Activated T-cell treated with anti-CD3 and anti-CD28 coated beads, Interleukin-2, amount 50 U/mL, for 4 hours (primary cell): ENCODE results near the gene SIRPA. TPM values are rescaled to one million over a fixed set of nuclear protein-coding genes. Genes with fewer than 3 reads are reported as not detected.

ENCODE experiments used
- ATAC-seq, 2 donors: fragments of 200-7000 bp; cut with Tn5 transposase; one replicate each; pipeline ENCODE4 v1.10.0; 2021
- DNase-seq: peaks from one replicate; pipeline ENCODE4 v3.0.0-alpha.2; 2020
- H3K27me3 Mint-ChIP-seq: one replicate; pipeline ENCODE4 v1.8.0; 2021; ENCODE audit warnings: low read depth, mixed read lengths
- H3K36me3 Mint-ChIP-seq: one replicate; pipeline ENCODE4 v1.8.0; 2022; ENCODE audit warnings: mixed read lengths; ENCODE audit not compliant: insufficient read depth
- H3K4me1 Mint-ChIP-seq: one replicate; pipeline ENCODE4 v1.8.0; 2021; ENCODE audit warnings: low read depth, mixed read lengths
- H3K4me3 Mint-ChIP-seq: one replicate; pipeline ENCODE4 v1.8.0; 2021; ENCODE audit warnings: mild to moderate bottlenecking, moderate library complexity, mixed read lengths
- H3K9me3 Mint-ChIP-seq: one replicate; pipeline ENCODE4 v1.8.0; 2021; ENCODE audit warnings: mixed read lengths
- total RNA-seq, 3 donors: library from RNA; stranded (reverse); gene quantifications; one replicate each; pipeline ENCODE4 v1.2.1, GENCODE V29; 2021

The SIRPA gene
- under 1 TPM; 0.26 to 0.84 (median 0.33) TPM for total RNA-seq

DNA sequence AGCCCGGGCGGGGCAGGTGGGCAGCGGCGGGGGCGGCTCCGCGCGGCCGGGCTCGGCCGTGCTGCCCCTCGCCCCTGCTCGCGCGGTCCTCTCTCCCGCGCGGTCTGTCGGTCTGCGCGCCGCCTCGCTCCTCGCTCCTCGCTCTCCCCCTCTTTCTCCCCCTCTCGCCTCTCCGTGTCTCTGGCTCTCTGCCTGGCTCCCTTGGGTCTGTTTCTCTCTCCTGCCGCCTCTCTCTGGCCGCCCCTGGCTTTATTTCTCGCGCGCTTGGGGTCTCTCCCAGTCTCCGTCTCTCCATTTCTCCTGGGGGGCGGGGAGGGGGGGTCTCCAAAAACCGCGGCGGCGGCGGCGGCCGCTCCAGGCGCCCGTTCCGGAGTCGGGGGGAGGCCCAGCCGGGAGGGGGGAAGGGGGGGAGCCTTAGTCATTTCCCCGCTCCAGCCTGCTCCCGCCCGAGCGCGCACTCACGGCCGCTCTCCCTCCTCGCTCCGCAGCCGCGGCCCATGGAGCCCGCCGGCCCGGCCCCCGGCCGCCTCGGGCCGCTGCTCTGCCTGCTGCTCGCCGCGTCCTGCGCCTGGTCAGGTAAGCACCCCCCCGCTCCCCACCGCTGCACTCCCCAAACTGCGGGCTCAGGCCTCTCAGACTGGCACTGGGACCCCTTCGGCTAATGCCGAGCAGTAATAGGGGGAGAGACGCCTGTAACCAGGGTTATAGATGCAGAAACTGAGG is at the start of gene SIRPA:
Gene SIRPA (plus strand): TSS at position 457 of the 723 bp plus-strand sequence. CDS start 41 bp downstream, at position 498.
- ATAC-seq = peak; percentile 27 to 48
- no peak for DNase-seq
- Mint-ChIP-seq H3K4me3 (peak within 1 kb of the TSS; percentile 64), H3K4me1 (peaks cover 4% of the 10 kb centered on the region), H3K36me3 (no peaks in the 10 kb centered on the region), H3K27me3 (peaks cover 64% of the 10 kb centered on the region), H3K9me3 (no peaks in the 10 kb centered on the region)

DNA sequence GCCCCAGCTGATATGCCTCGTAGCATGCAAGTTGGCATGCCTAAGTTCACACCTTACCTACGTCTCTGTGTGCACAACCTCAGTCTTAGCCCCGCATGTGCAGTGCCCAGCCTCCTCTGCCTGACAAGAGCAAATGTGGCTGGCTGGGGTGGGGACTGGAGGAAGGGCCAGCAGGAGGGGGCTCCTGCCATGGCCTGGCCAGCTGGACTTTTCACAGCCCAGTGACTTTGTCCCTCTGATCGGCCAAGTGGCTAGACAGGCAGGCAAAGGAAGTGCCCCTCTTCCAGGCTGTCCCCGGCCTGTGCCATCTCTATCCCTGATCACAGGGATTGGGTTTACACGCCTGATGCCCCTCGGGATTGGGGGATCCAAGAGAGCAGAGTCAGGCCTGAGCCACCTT is 49.5 kb upstream of the SIRPA start:
- peaks cover 8% of the 10 kb centered on the region for H3K4me1 Mint-ChIP-seq
- H3K4me3 Mint-ChIP-seq = no peak overlapping the region
- ATAC-seq (no peak), DNase-seq (no peak)
- H3K9me3 Mint-ChIP-seq = peaks cover 13% of the 10 kb centered on the region
- H3K27me3 Mint-ChIP-seq = peaks cover 7% of the 10 kb centered on the region
- no peaks in the 10 kb centered on the region for H3K36me3 Mint-ChIP-seq

DNA sequence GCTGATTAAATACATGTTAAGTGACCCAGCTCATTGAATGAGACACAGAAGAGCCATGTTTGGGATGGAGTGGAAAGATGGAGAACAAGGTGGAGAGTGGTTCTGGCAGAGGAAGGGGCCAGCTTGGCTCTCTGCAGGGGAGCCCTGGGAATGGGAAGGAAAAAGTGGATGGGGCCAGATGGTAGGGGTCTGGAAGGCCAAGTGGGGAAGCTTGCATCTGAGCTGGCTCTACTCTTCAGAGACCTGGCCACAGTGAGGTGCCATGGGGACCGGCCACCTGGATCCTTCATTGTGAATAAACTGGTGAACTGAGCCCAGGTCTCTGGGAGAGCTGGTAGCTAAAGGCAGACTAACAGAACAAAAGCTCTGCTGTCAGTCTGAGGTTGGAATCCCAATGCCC is 48.9 kb upstream of the SIRPA start:
- ATAC-seq = no peak
- H3K4me1 Mint-ChIP-seq = peaks cover 12% of the 10 kb centered on the region

DNA sequence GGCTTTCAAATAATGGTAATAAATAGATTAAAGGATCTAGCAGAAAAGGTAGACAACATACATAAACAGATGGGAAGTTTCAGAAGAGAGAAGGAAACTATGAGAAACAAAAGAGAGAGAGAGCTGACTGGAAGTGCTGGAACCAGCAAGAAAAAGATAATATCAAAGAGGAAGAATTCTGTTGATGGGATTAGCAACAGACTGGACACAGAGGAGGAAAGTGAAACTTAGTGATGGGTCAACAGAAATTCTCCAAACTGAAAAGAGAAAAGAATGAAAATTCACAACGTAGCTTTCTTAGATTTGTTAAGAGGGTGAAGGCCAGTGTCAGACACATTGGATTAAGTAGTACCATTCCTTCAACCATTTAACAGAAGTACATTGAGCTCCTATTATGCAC is 48.3 kb upstream of the SIRPA start:
- DNase-seq (no peak), ATAC-seq (no peak)
- Mint-ChIP-seq H3K27me3 (peaks cover 6% of the 10 kb centered on the region), H3K36me3 (no peaks in the 10 kb centered on the region), H3K4me1 (peaks cover 12% of the 10 kb centered on the region), H3K9me3 (peaks cover 13% of the 10 kb centered on the region), H3K4me3 (no peak overlapping the region)

More for the DNA sequence above, 48.9 kb upstream of the SIRPA start:
- H3K9me3 Mint-ChIP-seq = peaks cover 13% of the 10 kb centered on the region
- DNase-seq = no peak
- peaks cover 6% of the 10 kb centered on the region for H3K27me3 Mint-ChIP-seq
- no peak overlapping the region for H3K4me3 Mint-ChIP-seq
- no peaks in the 10 kb centered on the region for H3K36me3 Mint-ChIP-seq

DNA sequence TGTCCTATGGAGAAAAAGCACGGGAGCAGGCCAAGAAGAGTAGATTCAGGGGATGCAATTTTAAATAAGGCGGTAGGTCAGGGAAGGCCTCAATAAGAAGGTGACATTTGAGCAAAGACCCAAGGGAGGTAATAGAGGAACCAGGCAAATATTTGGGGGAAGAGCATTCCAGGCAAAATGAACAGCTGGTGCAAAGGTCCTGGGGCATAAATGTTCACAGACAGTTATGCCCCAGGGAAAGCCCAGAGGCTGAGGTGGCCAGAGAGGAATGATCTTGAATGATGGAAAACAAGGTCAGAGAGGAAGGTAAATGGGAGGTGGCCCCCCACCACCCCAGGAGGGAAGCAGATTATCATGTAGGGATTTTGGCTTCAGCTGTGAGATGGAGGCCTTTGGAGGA is 47.4 kb upstream of the SIRPA start:
- Mint-ChIP-seq H3K4me1 (peaks cover 12% of the 10 kb centered on the region), H3K9me3 (peaks cover 13% of the 10 kb centered on the region), H3K27me3 (peaks cover 3% of the 10 kb centered on the region), H3K36me3 (no peaks in the 10 kb centered on the region), H3K4me3 (no peak overlapping the region)
- no peak for ATAC-seq
- DNase-seq = no peak

DNA sequence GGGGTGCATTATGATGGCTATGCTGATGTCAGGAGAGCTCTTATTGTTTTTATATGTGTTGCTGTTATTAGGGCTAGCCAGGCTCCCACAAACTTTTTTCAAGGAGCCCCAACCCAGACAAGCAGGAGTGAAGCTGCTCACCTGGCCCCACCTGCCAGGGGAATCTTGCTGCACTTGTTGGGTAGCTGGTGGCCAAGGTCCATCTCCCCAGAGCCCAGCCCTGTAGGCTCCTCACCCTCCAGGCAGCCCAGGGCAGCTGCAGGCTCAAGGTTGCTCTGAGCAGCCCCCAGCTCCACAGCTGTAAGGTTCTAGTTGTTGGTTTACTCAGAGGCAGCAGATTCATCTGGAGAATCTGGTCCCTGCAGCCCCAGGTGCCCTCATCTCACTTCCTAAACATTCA is 46.8 kb upstream of the SIRPA start:
- H3K27me3 Mint-ChIP-seq = peaks cover 3% of the 10 kb centered on the region
- no peaks in the 10 kb centered on the region for H3K36me3 Mint-ChIP-seq
- peaks cover 12% of the 10 kb centered on the region for H3K4me1 Mint-ChIP-seq
- DNase-seq = no peak
- no peak for ATAC-seq
- no peak overlapping the region for H3K4me3 Mint-ChIP-seq
- peaks cover 13% of the 10 kb centered on the region for H3K9me3 Mint-ChIP-seq

DNA sequence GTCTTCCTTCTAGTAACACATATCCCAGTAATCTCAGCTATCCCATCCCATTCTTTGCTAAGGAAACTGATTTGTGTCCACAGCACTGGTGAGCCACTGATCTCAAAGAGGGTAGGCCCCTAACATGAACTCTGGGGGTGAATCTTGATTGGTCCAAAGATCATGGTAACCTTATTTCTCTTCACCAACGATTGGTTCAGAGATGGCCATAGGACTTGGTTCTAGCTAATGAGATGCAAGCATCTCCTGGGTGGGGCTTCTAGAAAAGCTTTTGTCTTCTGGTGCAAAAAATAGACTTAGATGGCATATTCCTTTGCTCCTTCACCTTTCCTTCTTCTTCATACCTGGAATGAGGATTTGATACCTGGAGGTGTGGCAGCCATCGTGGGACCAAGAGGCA is 43.8 kb upstream of the SIRPA start:
- Mint-ChIP-seq H3K27me3 (peaks cover 10% of the 10 kb centered on the region), H3K4me3 (no peak overlapping the region), H3K9me3 (peaks cover 10% of the 10 kb centered on the region), H3K4me1 (peaks cover 11% of the 10 kb centered on the region), H3K36me3 (no peaks in the 10 kb centered on the region)
- no peak for ATAC-seq
- no peak for DNase-seq

DNA sequence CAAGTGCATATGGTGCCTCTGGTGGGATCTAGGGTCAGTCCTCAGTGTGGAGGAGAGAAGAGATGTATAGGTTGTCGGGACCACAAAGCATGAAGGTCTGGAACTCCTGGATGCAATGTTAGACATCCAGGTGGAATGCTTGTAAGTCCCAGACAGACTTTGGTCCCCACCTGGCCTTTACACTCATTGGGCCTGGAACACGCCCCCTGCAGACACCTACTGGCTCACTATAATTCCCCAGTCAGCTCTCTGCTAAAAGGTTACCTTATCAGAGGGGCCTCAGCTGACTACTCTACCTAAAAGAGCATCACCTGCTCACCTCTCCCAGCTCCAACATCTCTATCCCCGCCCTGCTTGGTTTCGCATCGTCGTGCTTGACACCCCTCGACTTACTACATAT is 41.7 kb upstream of the SIRPA start:
- no peaks in the 10 kb centered on the region for H3K9me3 Mint-ChIP-seq
- peaks cover 14% of the 10 kb centered on the region for H3K27me3 Mint-ChIP-seq

DNA sequence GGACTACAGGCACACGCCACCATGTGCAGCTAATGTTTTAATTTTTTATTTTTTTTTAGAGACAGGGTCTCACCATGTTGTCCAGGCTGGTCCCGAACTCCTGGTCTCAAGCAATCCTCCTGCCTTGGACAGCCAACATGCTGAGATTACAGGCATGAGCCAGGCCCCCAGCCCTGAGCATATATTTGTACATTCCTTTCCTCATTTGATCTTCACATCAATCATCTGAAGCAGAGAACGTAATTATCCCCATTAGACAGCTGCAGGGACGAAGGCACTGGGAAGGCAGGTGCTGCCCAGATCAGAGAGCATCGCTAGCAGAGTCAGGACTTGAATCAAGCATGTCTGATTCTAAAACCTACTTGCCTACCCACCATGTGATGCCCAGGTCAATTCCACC is 41.0 kb upstream of the SIRPA start:
- Mint-ChIP-seq H3K4me3 (no peak overlapping the region), H3K4me1 (peaks cover 11% of the 10 kb centered on the region), H3K9me3 (no peaks in the 10 kb centered on the region), H3K36me3 (no peaks in the 10 kb centered on the region), H3K27me3 (peaks cover 14% of the 10 kb centered on the region)
- DNase-seq (no peak), ATAC-seq (no peak)

More for the DNA sequence above, 41.7 kb upstream of the SIRPA start:
- DNase-seq = no peak
- peaks cover 11% of the 10 kb centered on the region for H3K4me1 Mint-ChIP-seq
- no peak for ATAC-seq
- H3K36me3 Mint-ChIP-seq = no peaks in the 10 kb centered on the region
- no peak overlapping the region for H3K4me3 Mint-ChIP-seq

DNA sequence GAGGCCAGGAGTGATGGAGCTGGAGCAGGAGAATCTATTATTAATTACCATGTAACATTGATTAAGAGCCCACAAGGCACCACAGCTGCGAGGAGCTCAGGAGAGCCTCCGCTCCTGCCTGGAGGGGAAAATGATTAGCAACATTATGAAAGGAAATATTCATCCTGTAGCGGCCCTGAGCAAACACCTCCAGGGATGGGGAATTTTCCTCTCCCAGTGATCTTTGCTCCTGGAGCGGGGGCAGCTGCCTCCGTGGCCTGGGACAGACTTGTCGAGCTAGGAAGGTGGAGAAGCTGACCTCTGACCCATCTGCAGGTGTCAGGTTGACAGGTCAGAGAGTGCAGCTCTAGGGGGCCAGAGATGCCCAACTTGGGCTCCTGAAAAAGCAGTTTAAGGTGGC is 40.1 kb upstream of the SIRPA start:
- H3K27me3 Mint-ChIP-seq = peaks cover 18% of the 10 kb centered on the region
- H3K36me3 Mint-ChIP-seq = no peaks in the 10 kb centered on the region
- peaks cover 9% of the 10 kb centered on the region for H3K4me1 Mint-ChIP-seq
- no peak overlapping the region for H3K4me3 Mint-ChIP-seq
- no peak for ATAC-seq
- no peak for DNase-seq
- H3K9me3 Mint-ChIP-seq = no peaks in the 10 kb centered on the region

DNA sequence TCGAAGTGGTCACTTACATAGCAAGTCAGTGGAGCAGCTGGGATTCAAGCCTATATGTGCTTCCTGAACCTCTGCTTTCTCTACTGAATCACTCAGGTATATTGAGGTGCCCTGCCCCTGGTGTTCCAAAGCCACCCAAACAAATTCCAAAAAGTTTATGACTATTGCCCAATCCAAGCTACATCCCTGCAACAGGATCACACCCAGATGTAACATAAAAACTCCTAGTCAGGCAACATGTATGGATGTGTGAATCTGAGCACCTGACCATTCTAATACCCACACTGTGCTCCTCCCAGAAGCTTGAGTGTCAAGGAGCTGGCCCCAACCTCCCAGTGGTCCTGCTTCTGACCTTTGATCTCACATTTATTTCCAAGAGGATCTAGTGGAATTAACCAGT is 39.5 kb upstream of the SIRPA start:
- no peaks in the 10 kb centered on the region for H3K9me3 Mint-ChIP-seq
- H3K4me3 Mint-ChIP-seq = no peak overlapping the region
- peaks cover 4% of the 10 kb centered on the region for H3K4me1 Mint-ChIP-seq
- no peaks in the 10 kb centered on the region for H3K36me3 Mint-ChIP-seq
- peaks cover 18% of the 10 kb centered on the region for H3K27me3 Mint-ChIP-seq
- ATAC-seq = no peak
- DNase-seq = no peak

DNA sequence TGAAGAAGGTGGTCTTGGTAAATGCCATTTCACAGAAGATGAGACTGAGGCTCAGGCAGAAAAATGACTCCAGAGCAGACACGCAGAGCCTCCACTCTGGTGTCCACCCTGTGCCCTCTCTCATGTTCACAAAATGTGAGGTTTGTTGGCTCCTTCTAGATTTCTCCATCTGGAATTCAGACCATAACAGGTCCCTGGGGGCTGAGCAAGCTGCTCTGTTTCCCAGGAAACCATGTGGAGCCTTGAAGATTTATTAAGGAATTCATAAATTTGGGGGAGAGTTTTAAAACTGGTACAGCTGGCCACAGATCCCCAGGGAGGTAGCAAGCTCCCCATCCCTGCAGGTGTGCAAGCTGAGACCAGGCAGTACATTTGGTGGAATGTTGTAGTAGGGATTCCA is 38.8 kb upstream of the SIRPA start:
- Mint-ChIP-seq H3K4me1 (no peaks in the 10 kb centered on the region), H3K36me3 (no peaks in the 10 kb centered on the region), H3K4me3 (no peak overlapping the region), H3K9me3 (no peaks in the 10 kb centered on the region), H3K27me3 (peaks cover 18% of the 10 kb centered on the region)
- DNase-seq = no peak
- no peak for ATAC-seq

DNA sequence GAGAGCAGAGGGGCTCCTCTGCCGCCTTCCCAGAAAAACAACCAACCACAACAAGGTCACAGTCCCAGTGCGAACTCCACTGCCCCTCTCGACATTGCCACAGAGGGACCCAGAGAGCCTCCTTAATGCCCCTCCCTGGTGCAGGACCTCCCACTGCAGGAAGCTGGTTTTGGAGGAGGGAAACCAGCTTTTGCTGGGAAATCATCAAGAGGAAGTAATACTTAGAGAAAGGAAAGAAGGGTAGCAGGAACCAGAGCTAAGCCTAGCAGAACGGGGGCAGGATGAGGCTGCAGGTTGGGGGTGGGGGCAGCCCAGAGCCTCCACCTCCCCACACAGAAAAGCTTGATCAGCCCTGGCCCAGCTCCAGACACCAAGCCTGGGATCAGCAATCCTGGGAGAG is 37.7 kb upstream of the SIRPA start:
- H3K27me3 Mint-ChIP-seq = peaks cover 18% of the 10 kb centered on the region
- no peaks in the 10 kb centered on the region for H3K9me3 Mint-ChIP-seq
- H3K36me3 Mint-ChIP-seq = no peaks in the 10 kb centered on the region
- ATAC-seq (no peak), DNase-seq (no peak)
- no peaks in the 10 kb centered on the region for H3K4me1 Mint-ChIP-seq
- no peak overlapping the region for H3K4me3 Mint-ChIP-seq

DNA sequence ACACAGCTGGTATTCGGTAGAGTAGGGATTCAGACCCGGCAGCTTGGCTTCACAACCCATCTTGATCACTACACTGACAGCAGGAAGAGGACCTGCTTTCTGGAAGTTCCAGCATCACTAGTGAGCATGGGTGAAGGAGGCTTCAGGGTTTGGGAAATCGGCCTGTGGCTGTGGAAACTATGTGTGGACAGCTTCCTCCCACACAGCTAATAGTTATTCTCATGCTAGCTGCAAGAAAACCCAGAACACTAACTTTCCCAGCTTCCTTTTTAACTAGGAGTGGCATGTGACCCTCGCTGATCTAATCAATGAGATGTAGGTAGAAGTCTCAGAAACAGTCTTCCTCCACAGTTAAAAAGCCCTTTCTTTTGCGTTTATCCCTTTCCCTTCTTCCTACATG is 36.3 kb upstream of the SIRPA start:
- Mint-ChIP-seq H3K4me1 (no peaks in the 10 kb centered on the region), H3K27me3 (peaks cover 21% of the 10 kb centered on the region), H3K9me3 (no peaks in the 10 kb centered on the region), H3K4me3 (no peak overlapping the region), H3K36me3 (no peaks in the 10 kb centered on the region)
- no peak for DNase-seq
- ATAC-seq = no peak

DNA sequence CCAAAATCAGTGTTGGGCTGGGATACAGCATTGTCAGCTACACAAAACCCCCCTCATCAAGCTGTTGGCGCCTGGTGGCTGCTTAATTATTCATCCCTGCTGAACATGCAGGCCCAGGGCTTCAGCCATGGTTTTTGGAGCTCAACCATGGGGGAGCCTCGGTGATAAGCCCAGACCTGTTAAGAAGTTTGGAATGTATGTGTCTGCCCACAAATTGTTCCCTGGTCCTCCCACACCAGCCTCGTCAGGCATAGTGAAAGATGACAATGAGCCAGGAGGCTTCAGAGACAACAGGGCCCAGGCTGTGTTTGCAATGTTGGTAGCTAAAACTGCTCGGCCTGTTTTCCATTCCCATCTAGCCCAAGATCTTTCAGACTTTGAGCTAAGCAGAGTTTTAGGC is 34.8 kb upstream of the SIRPA start:
- H3K4me1 Mint-ChIP-seq = no peaks in the 10 kb centered on the region
- H3K36me3 Mint-ChIP-seq = no peaks in the 10 kb centered on the region
- no peak for DNase-seq
- no peak overlapping the region for H3K4me3 Mint-ChIP-seq
- no peak for ATAC-seq
- peaks cover 15% of the 10 kb centered on the region for H3K27me3 Mint-ChIP-seq
- H3K9me3 Mint-ChIP-seq = no peaks in the 10 kb centered on the region
